SK-N-MC (cell line): Measurements from ENCODE around the gene TTC28.

ENCODE experiments used
- EZH2 ChIP-seq: fragments of 200-600 bp; sonication (generic); IDR thresholded peaks from one replicate; pipeline ENCODE4 v1.6.1; 2017; ENCODE audit warnings: antibody characterized with exemption
- FOXP2 ChIP-seq: optimal IDR thresholded peaks from 2 replicates; pipeline ENCODE3; 2011; ENCODE audit warnings: mild to moderate bottlenecking, moderate library complexity; ENCODE audit not compliant: insufficient read depth; ENCODE audit errors: extremely low read length, control extremely low read depth
- POLR2AphosphoS5 ChIP-seq: IDR thresholded peaks from 2 replicates; pipeline ENCODE4 v1.6.1; 2012; ENCODE audit warnings: mild to moderate bottlenecking, low read depth, low read length, borderline replicate concordance

GRCh38 chr22:27952091-27952490 lies 727.5 kb downstream of the TTC28 start:
- TF ChIP-seq EZH2 (no peak), POLR2AphosphoS5 (no peak), FOXP2 (no peak)
